ENCODE results near the gene PTDSS2.

GRCh38 chr11:501683-502287 is 51.7 kb downstream of the PTDSS2 start:
- no peak for TF ChIP-seq FOXP1 (IDR thresholded peaks at IDR 0.05)
- no peak for TF ChIP-seq FOXP1 (CRISPR knock-in tag; IDR thresholded peaks at IDR 0.05)
- no peak for TF ChIP-seq IRF1 (CRISPR knock-in tag; IDR thresholded peaks at IDR 0.05; ENCODE audit: low read depth)
- TF ChIP-seq YEATS2 (CRISPR knock-in tag; IDR thresholded peaks at IDR 0.05; ENCODE audit: borderline replicate concordance): no peak
- TF ChIP-seq CC2D1A (CRISPR knock-in tag; IDR thresholded peaks at IDR 0.05): no peak
- TF ChIP-seq ELF4 (CRISPR knock-in tag; IDR thresholded peaks at IDR 0.05; ENCODE audit: borderline replicate concordance): no peak
- no peak for TF ChIP-seq TIGD3 (CRISPR knock-in tag; IDR thresholded peaks at IDR 0.05; ENCODE audit: borderline replicate concordance)
- no peak for TF ChIP-seq CHD4 (IDR thresholded peaks at IDR 0.05; ENCODE audit: borderline replicate concordance, low read length)
- TF ChIP-seq ZXDC (CRISPR knock-in tag; IDR thresholded peaks at IDR 0.05): no peak
- TF ChIP-seq MAX (IDR thresholded peaks at IDR 0.05): no peak
- no peak for TF ChIP-seq ZNF639 (CRISPR knock-in tag; conservative IDR thresholded peaks at IDR 0.05)
